B cell (primary cell): ENCODE results near the gene FRMPD4. TPM values are rescaled to one million over a fixed set of nuclear protein-coding genes. Genes with fewer than 3 reads are reported as not detected.

Experiments used
- ATAC-seq: fragments of 200-7000 bp; cut with Tn5 transposase; one replicate; pipeline ENCODE4 v1.10.0; 2021; ENCODE audit warnings: low read depth, mild to moderate bottlenecking, moderate number of reproducible peaks, moderate library complexity
- CTCF ChIA-PET: fragments of 350-600 bp; sonication (Branson Sonifier 250); formaldehyde crosslinking; loops from one replicate; lab custom pipeline; 2021; ENCODE audit warnings: antibody characterized with exemption, inconsistent platforms; lab: Charles Lee
- POLR2A ChIA-PET: fragments of 350-600 bp; sonication (Branson Sonifier 250); formaldehyde crosslinking; loops from one replicate; lab custom pipeline; 2021; ENCODE audit warnings: antibody characterized with exemption; lab: Charles Lee
- DNase-seq: peaks from one replicate; pipeline ENCODE4 v3.0.0; 2013
- H2AFZ ChIP-seq: 2 replicates; pipeline ENCODE4 v1.6.1; 2012; ENCODE audit warnings: mild to moderate bottlenecking, low read depth, low read length; ENCODE audit not compliant: insufficient read depth, poor library complexity, severe bottlenecking
- H3K27ac ChIP-seq, 2 donors: 1 replicate in 1 of 2; 2 replicates in 1 of 2; pipeline ENCODE4 v1.5.1; 2012 to 2013; ENCODE audit warnings: low read length in 2 of 2, mild to moderate bottlenecking in 2 of 2, moderate library complexity in 1 of 2
- H3K27me3 ChIP-seq, 4 experiments: fragments of 200-600 bp in 1 of 4; sonication (generic) in 1 of 4; replicated peaks in 1 of 4; 1 replicate in 2 of 4; 2 replicates in 2 of 4; pipeline versions ENCODE4 v1.6.1 to v1.7.0; 2013 to 2016; ENCODE audit warnings: low read length in 3 of 4, mild to moderate bottlenecking in 2 of 4, mixed read lengths in 1 of 4, moderate library complexity in 1 of 4; ENCODE audit not compliant: insufficient read depth in 4 of 4, control insufficient read depth in 3 of 4; ENCODE audit errors: control extremely low read depth in 1 of 4
- H3K36me3 ChIP-seq, 2 experiments: replicated peaks in 1 of 2; 1 replicate in 1 of 2; 2 replicates in 1 of 2; pipeline versions ENCODE4 v1.6.1 to v1.7.1; 2013; ENCODE audit warnings: low read length in 1 of 2; ENCODE audit not compliant: insufficient read depth in 2 of 2, control insufficient read depth in 1 of 2; ENCODE audit errors: control extremely low read depth in 1 of 2, extremely low read depth in 1 of 2
- H3K4me1 ChIP-seq, 2 donors: fragments of 200-600 bp in 1 of 2; sonication (generic) in 1 of 2; 1 replicate in 1 of 2; 2 replicates in 1 of 2; pipeline versions ENCODE4 v1.5.1 to v1.6.1; 2013 to 2017; ENCODE audit warnings: low read length in 2 of 2; ENCODE audit not compliant: control insufficient read depth in 2 of 2, insufficient read depth in 2 of 2
- H3K4me2 ChIP-seq: replicated peaks from 2 replicates; pipeline ENCODE3; 2012; ENCODE audit warnings: mild to moderate bottlenecking, low read depth, low read length; ENCODE audit not compliant: poor library complexity, severe bottlenecking
- H3K4me3 ChIP-seq, 5 experiments: fragments of 200-600 bp in 1 of 5; sonication (generic) in 1 of 5; 1 replicate in 3 of 5; 2 replicates in 2 of 5; pipeline versions ENCODE4 v1.5.1 to v1.7.0; 2011 to 2016; ENCODE audit warnings: low read length in 4 of 5, mild to moderate bottlenecking in 4 of 5, low read depth in 2 of 5, control low read depth in 1 of 5, moderate library complexity in 1 of 5; ENCODE audit not compliant: insufficient read depth in 1 of 5; ENCODE audit errors: control extremely low read depth in 1 of 5, extremely low read depth in 1 of 5
- H3K79me2 ChIP-seq: fragments of 200-600 bp; sonication (generic); one replicate; pipeline ENCODE4 v1.6.0; 2016; ENCODE audit warnings: low read length; ENCODE audit not compliant: control insufficient read depth, insufficient read depth
- H3K9ac ChIP-seq: fragments of 200-600 bp; sonication (generic); 2 replicates; pipeline ENCODE4 v1.6.1; 2017; ENCODE audit warnings: mild to moderate bottlenecking, low read length, moderate library complexity
- H3K9me3 ChIP-seq, 3 donors: one replicate each; pipeline versions ENCODE4 v1.6.1 to v1.7.1; 2013; ENCODE audit warnings: low read length in 2 of 3; ENCODE audit not compliant: control insufficient read depth in 2 of 3, insufficient read depth in 1 of 3; ENCODE audit errors: control extremely low read depth in 1 of 3
- H4K20me1 ChIP-seq: 2 replicates; pipeline ENCODE4 v1.6.0; 2012; ENCODE audit warnings: mild to moderate bottlenecking, low read length; ENCODE audit not compliant: insufficient read depth, control insufficient read depth, poor library complexity, severe bottlenecking
- H3K27ac Mint-ChIP-seq: one replicate; pipeline ENCODE4 v1.8.0; 2021; ENCODE audit warnings: mixed read lengths
- H3K27me3 Mint-ChIP-seq: one replicate; pipeline ENCODE4 v1.8.0; 2021; ENCODE audit warnings: mixed read lengths
- H3K4me1 Mint-ChIP-seq: one replicate; pipeline ENCODE4 v1.8.0; 2021; ENCODE audit warnings: mixed read lengths
- H3K4me3 Mint-ChIP-seq: one replicate; pipeline ENCODE4 v1.8.0; 2021; ENCODE audit warnings: mixed read lengths
- H3K9me3 Mint-ChIP-seq: one replicate; pipeline ENCODE4 v1.8.0; 2022; ENCODE audit warnings: mixed read lengths; ENCODE audit not compliant: insufficient read depth
- EZH2 ChIP-seq: IDR thresholded peaks from 2 replicates; pipeline ENCODE4 v1.6.1; 2012; ENCODE audit warnings: borderline replicate concordance, low read depth, mild to moderate bottlenecking, moderate library complexity, low read length; ENCODE audit not compliant: insufficient read depth, poor library complexity, severe bottlenecking
- WGBS: methylation state at CpG from one replicate; pipeline ENCODE4 v1.1.5; 2013; ENCODE audit warnings: missing lambda C conversion rate; ENCODE audit not compliant: insufficient coverage; 5-methylcytosine and 5-hydroxymethylcytosine counted together
- intact Hi-C: fragments of 100-400 bp; cut with micrococcal nuclease; formaldehyde crosslinking; loops from one replicate; pipeline ENCODE4 v1.10.0; 2022
- polyA plus RNA-seq: library from polyadenylated mRNA; depleted of rRNA; stranded (reverse); fragments of >200 nt; gene quantifications from 2 replicates; pipeline ENCODE4 v1.2.3, GENCODE V29; 2012
- total RNA-seq, 2 donors: library from RNA; stranded (reverse); fragments of 120-200 nt in 1 of 2; gene quantifications; 1 replicate in 1 of 2; 2 replicates in 1 of 2; pipeline versions ENCODE4 v1.2.3 to v1.2.4, GENCODE V29; 2013 to 2022
- TF ChIP-seq, protein P1 (sequence below): fragments of 200-600 bp; IDR thresholded peaks from one replicate; pipeline ENCODE4 v1.8.0; 2022; ENCODE audit warnings: antibody characterized with exemption, mild to moderate bottlenecking

The FRMPD4 gene
- total and polyA plus RNA-seq, 2 donors (not counting 1 experiment from before 2014, with no cell fraction given), result not detected

DNA sequence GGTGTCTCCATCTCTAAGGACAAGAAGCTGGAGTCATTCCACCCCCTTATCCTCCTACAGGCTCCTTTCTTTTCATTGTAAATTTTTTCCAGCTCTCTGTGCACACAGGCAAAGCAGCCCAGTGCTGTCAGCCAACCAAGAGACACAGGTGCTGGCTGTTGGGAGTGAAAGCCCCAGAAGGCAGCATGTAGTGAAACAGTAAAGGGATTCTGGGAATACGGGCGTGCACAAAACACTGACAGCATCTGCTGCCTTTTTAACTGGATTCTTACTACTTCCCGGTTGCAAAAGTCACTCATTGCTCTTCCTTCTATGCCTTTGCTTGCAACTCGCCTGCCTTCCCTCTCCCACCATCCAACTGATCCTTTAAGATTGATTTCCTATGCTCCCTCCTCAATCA is 444.4 kb downstream of the FRMPD4 start:
- Histone ChIP-seq H3K27ac (no peak overlapping the region), H3K27me3 (no peaks in the 10 kb centered on the region), H3K4me1 (no peaks in the 10 kb centered on the region), H3K36me3 (no peaks in the 10 kb centered on the region), H3K79me2 (no peaks in the 10 kb centered on the region), H3K4me3 (no peak overlapping the region), H3K9me3 (no peaks in the 10 kb centered on the region), H3K4me2 (no peak overlapping the region), H2AFZ (no peak overlapping the region), H4K20me1 (no peaks in the 10 kb centered on the region), H3K9ac (no peak overlapping the region)
- Mint-ChIP-seq H3K27ac (no peak overlapping the region), H3K4me3 (no peak overlapping the region), H3K9me3 (no peaks in the 10 kb centered on the region), H3K27me3 (peaks cover 10% of the 10 kb centered on the region), H3K4me1 (no peaks in the 10 kb centered on the region)
- TF ChIP-seq EZH2, result no peak
- TF ChIP-seq, protein P1, sequence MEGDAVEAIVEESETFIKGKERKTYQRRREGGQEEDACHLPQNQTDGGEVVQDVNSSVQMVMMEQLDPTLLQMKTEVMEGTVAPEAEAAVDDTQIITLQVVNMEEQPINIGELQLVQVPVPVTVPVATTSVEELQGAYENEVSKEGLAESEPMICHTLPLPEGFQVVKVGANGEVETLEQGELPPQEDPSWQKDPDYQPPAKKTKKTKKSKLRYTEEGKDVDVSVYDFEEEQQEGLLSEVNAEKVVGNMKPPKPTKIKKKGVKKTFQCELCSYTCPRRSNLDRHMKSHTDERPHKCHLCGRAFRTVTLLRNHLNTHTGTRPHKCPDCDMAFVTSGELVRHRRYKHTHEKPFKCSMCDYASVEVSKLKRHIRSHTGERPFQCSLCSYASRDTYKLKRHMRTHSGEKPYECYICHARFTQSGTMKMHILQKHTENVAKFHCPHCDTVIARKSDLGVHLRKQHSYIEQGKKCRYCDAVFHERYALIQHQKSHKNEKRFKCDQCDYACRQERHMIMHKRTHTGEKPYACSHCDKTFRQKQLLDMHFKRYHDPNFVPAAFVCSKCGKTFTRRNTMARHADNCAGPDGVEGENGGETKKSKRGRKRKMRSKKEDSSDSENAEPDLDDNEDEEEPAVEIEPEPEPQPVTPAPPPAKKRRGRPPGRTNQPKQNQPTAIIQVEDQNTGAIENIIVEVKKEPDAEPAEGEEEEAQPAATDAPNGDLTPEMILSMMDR, result no peak
- intact Hi-C loops, result no loop called here
- DNase-seq, result no peak
- WGBS, result 75% methylated on average over 1 of the region's 4 CpGs
- ATAC-seq, result no peak
- POLR2A ChIA-PET, result no interaction called here
- CTCF ChIA-PET, result no interaction called here

DNA sequence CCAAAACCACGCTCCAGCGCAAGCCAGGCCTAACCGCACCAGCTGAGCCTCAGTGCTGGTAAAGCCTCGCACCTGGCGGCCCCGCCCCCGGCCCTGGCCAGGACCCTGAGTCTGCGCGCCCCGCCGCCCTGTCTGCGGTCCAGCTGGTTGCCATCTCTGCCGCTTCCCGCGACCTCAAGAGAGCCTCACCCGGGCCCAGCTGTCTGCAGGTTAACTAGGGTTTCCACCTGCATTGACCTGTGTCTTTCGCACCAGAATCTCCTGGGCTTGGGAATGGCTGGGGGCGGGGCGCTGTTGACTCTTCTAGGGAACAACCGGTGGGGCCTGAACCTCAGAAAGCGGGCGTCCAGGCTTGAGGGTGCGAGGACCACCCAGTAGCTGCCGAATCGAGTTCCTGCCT is 445.3 kb downstream of the FRMPD4 start:
- Histone ChIP-seq H3K9ac (no peak overlapping the region), H3K9me3 (no peaks in the 10 kb centered on the region), H3K4me3 (no peak overlapping the region), H2AFZ (no peak overlapping the region), H3K4me1 (no peaks in the 10 kb centered on the region), H3K36me3 (no peaks in the 10 kb centered on the region), H3K79me2 (no peaks in the 10 kb centered on the region), H3K4me2 (no peak overlapping the region), H4K20me1 (no peaks in the 10 kb centered on the region), H3K27ac (no peak overlapping the region), H3K27me3 (no peaks in the 10 kb centered on the region)
- H3K9me3 Mint-ChIP-seq, result no peaks in the 10 kb centered on the region
- no peak for DNase-seq
- POLR2A ChIA-PET, result no interaction called here
- no peak overlapping the region for H3K27ac Mint-ChIP-seq
- no peaks in the 10 kb centered on the region for H3K4me1 Mint-ChIP-seq
- peaks cover 10% of the 10 kb centered on the region for H3K27me3 Mint-ChIP-seq
- 92% methylated on average over 15 of the region's 25 CpGs for WGBS
- intact Hi-C loops, result no loop called here
- ATAC-seq, result no peak
- CTCF ChIA-PET, result no interaction called here
- TF ChIP-seq, protein P1, result no peak
- no peak for TF ChIP-seq EZH2
- no peak overlapping the region for H3K4me3 Mint-ChIP-seq
